Astrocyte of the hippocampus (primary cell): ENCODE results near the gene RMC1.
"Not testable (repeated sequence)": the region's sequence is repeated elsewhere in the genome, so short reads cannot be mapped to it uniquely, and the experiment has no call there.

Experiments
- DNase-seq: peaks from one replicate; pipeline ENCODE4 v3.0.0; 2011; ENCODE audit warnings: low read depth, low spot score

Gene RMC1

DNA sequence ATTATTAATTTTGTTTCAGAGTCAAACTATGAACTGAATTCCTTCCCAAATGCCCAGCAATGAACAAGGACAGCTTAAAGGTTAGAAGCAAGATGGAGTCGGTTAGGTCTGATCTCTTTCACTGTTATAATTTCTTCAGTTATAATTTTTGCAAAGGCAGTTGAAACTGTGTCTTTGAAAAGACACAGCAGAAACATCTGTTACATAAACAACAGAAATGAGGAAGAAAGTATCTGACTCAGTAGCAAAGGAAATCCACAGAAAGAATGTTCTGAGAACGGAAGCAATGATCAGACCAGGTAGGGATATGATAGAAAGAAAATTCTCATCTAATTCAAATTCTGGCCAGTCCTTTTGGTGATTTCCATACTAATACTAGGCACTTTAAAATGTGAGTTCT lies 5.2 kb upstream of the RMC1 start:
- no peak for DNase-seq

DNA sequence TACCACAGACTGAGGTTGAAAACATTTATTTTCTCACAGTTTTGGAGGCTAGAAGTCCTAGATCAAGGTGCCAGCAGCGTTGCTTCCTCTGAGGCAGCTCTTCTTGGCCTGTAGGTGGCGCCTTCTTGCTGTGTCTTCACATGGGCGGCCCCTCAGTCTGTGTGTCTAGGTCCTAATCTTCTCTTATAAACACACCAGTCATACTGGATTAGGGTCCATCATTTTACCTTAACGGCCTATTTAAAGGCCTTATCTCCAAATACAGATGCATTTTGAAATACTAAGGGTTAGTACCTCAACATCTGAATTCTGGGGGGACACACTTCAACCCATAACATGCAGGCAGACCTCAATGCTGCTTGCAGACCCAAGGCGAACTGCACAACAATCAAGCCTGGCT lies 4.4 kb upstream of the RMC1 start:
- peak; percentile 81 for DNase-seq

DNA sequence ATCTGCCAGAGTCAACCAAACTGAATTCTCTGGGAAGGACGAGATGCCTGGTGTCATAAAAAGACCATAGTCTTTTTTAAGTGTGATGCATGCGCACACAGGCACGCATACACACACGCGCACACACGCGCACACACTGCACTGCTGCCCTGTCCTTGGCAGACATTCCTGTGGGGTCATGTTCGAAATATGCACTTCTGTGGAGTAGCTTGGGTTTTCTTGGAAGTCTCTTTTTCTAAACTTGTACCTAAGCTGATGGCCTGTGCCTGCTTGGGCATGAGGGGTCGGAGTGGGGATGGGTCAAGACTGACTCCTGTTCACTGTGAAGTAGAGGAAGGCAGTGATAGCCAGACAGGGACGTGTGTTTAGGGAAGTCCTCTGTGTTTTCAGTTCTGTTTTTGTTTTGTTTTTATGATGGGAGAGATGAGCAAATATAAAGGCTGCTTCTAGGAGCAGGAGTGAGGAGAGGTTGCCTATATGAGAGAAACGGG lies 4.0 kb upstream of the RMC1 start:
- peak; percentile 51 for DNase-seq

DNA sequence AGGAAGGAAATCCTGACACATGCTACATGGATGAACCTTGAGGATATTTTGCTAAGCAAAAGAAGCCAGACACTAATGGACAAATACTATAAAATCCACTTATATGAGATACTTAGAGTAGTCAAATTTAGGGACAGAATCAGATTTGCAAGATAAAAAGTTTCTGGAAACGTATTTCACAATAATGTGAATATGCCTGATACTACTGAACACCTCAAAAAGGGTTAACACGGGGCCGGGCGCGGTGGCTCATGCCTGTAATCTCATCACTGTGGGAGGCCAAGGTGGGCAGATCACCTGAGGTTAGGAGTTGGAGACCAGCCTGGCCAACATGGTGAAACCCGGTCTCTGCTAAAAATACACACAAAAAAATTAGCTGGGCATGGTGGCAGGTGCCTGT lies 1.7 kb upstream of the RMC1 start:
- DNase-seq, result no peak

DNA sequence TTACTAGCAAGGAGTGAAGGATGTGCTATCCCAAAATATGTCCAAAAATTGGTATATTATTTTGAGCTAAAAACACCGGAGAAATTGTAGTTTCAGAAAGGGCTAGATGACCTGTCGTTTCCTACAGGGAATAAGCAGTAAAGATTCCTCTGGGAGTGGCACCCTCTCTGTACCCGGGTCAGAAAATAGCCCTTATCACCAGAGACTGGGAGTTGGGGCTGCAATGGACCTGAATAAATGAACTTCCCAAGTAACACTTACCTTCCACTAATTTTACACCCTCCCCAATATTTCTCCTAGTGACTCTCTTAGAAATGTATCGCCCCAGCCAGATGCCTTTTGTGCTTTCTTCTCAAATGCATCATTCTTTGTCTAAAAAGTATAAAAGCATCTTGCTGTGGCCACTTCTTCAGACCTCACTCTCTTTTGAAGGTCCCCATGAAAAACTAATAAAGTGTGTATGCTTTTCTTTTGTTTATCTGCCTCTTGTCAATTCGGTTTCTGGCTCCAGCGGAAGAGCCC lies 734 bp upstream of the RMC1 start:
- no peak for DNase-seq

GRCh38 chr18:23503963-23504344 lies 643 bp downstream of the RMC1 start:
- DNase-seq, result no peak

DNA sequence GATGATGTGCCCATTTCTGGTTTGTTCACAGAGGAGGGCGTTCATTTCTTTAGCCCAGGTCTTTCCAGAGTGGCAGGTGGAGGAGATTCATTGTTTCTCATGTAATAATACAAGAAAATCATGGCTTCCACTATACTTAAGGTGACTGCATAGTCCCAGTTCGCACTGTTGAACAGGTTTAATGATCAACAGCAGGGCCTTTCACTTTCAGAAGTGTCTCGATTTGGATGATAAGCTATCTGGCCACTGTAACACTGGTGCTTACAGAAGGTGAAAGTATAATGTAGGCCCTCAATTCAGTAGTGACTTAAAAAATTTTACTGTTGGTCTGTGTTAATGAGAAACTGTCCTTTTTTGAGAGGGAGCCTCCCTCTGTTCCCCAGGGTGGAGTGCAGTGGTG lies 1.4 kb downstream of the RMC1 start:
- no peak for DNase-seq

DNA sequence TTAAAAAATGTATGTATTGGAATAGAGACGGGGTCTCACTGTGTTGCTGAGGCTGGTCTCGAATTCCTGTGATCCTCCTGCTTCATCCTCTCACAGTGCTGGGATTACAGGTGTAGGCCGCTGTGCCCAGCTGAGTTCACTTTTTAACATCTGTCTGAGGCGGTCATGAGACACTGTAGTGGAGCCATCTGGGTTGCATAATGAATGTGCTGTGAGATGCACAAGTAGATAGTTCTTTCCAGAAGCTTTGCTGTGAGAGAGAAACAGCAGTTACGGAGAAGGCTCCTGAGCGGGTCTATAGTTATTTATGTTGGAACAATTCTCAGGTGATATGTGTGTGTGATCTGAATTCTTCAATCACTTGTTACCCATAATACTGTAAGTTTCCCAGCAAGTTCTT lies 3.1 kb downstream of the RMC1 start:
- DNase-seq, result no peak

DNA sequence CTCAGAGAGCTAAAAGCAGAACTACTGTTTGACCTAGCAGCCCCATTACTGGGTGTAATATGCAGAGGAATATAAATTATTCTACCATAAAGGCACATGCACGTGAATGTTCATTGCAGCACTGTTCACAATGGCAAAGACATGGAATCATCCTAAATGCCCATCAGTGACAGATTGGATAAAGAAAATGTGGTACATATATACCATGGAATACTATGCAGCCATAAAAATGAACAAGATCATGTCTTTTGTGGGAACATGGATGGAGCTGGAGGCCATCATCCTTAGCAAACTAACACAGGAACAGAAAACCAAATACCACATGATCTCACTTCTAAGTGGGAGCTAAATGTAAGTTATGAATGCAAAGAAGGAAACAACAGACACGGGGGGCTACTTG lies 7.6 kb downstream of the RMC1 start:
- not testable (repeated sequence) for DNase-seq

- not testable (repeated sequence) for DNase-seq
These were observed 8.9 kb downstream of the RMC1 start for GRCh38 chr18:23512216-23512615.

DNA sequence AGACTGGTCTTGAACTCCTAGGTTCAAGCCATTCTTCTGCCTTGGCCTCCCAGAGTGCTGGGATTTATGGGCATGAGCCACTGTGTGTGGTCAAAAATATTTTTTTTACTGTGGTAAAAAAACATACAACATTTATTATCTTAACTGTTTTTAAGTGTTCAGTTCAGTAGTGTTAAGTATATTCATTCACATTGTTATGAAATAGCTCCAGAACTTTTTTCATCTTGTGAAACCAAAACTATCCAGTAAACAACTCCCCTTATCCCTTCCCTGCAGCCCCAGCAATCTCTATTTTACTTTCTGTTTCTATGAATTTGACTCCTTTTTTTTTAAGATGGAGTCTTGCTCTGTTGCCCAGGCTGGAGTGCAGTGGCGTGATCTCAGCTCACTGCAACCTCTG lies 9.3 kb downstream of the RMC1 start:
- DNase-seq, result no peak

- peak; percentile 87 for DNase-seq
These were observed 12.7 kb downstream of the RMC1 start for GRCh38 chr18:23515911-23516546.

- DNase-seq, result no peak
These were observed 16.4 kb downstream of the RMC1 start for GRCh38 chr18:23519734-23520133.

DNA sequence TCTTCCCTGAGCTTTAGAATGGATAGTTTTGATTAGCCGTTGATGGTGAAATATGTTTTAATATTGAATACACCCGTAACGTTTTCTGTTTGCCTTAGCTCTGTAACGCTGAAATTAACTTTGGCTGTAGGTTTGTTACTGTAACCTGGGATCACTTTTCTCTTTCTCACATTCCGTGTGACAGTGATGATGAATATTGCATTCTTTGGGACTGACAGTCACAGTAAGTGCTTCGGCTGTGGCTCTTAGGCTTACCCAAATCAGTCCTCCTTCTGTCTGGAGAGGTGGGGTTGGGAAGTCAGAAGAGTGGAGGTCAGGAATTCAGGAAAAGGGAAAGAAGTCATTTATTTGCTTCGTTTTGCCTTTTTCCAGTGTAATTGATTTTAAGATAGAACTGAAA lies 18.0 kb downstream of the RMC1 start:
- DNase-seq, result no peak

GRCh38 chr18:23521907-23522306 lies 18.6 kb downstream of the RMC1 start:
- no peak for DNase-seq

GRCh38 chr18:23523429-23524212 lies 20.3 kb downstream of the RMC1 start:
- peak; percentile 46 for DNase-seq

DNA sequence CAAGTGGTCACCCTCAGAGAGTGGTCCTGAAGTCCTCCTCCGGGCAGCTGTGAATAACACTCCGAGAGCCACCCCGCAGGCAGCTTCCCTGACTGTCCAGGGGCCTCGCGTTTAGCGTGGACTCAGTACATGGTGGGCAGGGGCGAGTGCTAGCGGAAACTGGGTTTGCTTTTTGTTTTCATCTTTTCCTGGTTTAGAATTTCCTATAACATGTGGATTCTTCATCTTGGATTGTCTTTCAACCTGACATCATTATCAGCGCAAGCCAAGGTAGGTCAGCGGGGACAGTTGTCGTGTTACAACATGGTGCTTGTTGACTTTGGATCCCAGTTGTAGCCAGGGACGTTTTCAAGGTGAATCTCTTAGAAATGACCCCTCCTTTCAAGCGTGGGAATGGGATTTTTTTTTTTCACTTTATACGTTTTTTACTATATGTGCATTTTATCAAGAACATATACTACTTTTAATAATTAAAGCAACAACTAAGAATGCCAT lies 20.9 kb downstream of the RMC1 start:
- no peak for DNase-seq

DNA sequence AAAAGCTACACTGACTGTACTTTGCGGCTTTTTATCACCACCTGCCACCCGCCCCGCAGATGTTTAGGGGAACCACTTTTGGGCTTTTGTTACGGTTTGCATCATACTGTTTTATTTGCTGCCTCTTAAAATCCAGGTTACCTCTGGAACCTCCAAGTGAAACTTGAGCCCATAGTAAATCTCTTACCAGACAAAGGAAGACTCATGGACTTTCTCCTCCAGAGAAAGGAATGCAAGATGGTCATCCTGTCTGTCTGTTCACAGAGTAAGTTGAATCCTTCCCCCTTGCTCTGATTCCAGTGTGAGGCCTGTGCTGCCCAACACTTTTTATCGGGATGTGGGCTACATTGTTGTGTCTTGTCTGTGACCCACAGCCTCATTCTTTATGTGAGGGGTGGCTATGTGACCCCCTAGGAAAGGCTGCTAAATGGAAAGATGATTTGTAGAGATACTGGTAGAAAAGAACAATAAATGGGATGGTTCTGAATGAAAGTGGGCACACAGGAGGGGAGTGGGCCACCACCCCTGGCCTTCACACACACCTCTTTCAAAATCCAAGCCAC lies 23.3 kb downstream of the RMC1 start:
- DNase-seq, result no peak

DNA sequence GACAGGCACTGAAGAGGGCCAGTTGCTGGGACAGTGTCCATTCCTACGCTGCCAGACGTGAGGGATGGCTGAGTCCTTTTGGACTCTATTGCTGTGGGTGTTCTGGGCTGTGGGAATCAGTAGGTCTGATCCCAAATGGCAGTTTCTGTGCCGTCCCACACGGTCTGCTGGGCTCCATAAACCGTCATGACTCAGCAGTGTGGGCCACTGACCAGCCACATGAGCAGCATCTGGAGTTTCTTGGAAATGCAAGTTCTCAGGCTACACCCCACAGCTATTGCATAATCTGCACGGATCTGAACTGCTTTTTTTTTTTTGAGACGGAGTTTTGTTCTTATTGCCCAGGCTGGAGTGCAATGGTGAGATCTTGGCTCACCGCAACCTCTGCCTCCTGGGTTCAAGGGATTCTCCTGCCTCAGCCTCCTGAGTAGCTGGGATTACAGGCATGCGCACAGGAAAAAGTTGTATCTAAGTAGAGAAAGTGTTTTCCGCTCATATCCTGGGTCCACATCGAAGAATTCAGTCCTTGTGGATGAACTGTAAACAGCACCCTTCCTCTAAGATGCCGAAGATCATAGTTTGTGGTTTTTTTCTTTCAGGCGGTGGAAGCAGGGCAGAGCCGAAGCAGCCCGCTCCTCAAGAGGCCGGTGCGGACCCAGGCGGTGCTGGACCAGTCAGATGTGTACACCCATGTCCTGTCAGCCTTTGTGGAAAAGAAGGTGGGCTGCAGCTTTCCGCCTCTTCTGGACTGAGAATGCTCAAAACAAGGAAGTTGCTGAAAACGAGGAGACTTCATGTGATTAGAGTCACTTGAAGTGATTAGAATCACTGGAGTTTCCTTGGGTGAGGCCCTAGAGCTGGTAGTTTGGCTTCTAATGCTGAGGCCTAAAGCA lies 25.5 kb downstream of the RMC1 start:
- no peak for DNase-seq

- peak; percentile 20 for DNase-seq
These were observed 26.3 kb downstream of the RMC1 start for GRCh38 chr18:23529604-23530003.

- no peak for DNase-seq
These were observed 26.9 kb downstream of the RMC1 start for GRCh38 chr18:23530195-23530594.

- DNase-seq, result no peak
These were observed 28.6 kb downstream of the RMC1 start for GRCh38 chr18:23531912-23532311.
